Liver (tissue), 3 donors: ENCODE results near the gene HTATSF1.

Source experiments
- GABPA ChIP-seq, 2 donors: IDR thresholded peaks in 1 of 2; conservative IDR thresholded peaks in 1 of 2; 2 replicates each; pipeline ENCODE4 v1.6.1; 2016; ENCODE audit warnings: antibody characterized with exemption in 2 of 2, mild to moderate bottlenecking in 1 of 2, moderate library complexity in 1 of 2
- JUND ChIP-seq, 2 donors: IDR thresholded peaks; 2 replicates each; pipeline ENCODE4 v1.6.1; 2016; ENCODE audit warnings: antibody characterized with exemption in 2 of 2
- NR2F2 ChIP-seq: IDR thresholded peaks from 2 replicates; pipeline ENCODE4 v1.6.1; 2016; ENCODE audit warnings: antibody characterized with exemption
- RAD21 ChIP-seq, 2 donors: IDR thresholded peaks; 2 replicates each; pipeline ENCODE4 v1.6.1; 2016; ENCODE audit warnings: antibody characterized with exemption in 2 of 2, mild to moderate bottlenecking in 2 of 2
- REST ChIP-seq: IDR thresholded peaks from 2 replicates; pipeline ENCODE4 v1.6.1; 2016; ENCODE audit warnings: antibody characterized with exemption, mild to moderate bottlenecking
- SP1 ChIP-seq: IDR thresholded peaks from 2 replicates; pipeline ENCODE4 v1.6.1; 2018; ENCODE audit warnings: antibody characterized with exemption, mild to moderate bottlenecking
- TAF1 ChIP-seq: conservative IDR thresholded peaks from 2 replicates; pipeline ENCODE4 v1.6.1; 2016; ENCODE audit warnings: antibody characterized with exemption, mild to moderate bottlenecking
- TF ChIP-seq, protein P1 (sequence below): fragments of 150-350 bp; IDR thresholded peaks from 2 replicates; pipeline ENCODE4 v1.5.1; 2017; ENCODE audit warnings: improper control_type of control experiment, low read depth, low read length; ENCODE audit not compliant: missing input control
- TF ChIP-seq, protein P2 (sequence below): IDR thresholded peaks from 2 replicates; pipeline ENCODE4 v1.6.1; 2016; ENCODE audit warnings: antibody characterized with exemption
- TF ChIP-seq, protein P3 (sequence below): IDR thresholded peaks from 2 replicates; pipeline ENCODE4 v1.6.1; 2016; ENCODE audit warnings: antibody characterized with exemption
- donor health status: healthy.
- donor health status: healthy.

GRCh38 chrX:136531951-136532350, 34.6 kb downstream of the HTATSF1 start, which contains the start of gene VGLL1:
- no peak for TF ChIP-seq GABPA (IDR thresholded peaks at IDR 0.05 in 1 of 2, conservative IDR thresholded peaks at IDR 0.05 in 1 of 2)
- TF ChIP-seq, protein P1, sequence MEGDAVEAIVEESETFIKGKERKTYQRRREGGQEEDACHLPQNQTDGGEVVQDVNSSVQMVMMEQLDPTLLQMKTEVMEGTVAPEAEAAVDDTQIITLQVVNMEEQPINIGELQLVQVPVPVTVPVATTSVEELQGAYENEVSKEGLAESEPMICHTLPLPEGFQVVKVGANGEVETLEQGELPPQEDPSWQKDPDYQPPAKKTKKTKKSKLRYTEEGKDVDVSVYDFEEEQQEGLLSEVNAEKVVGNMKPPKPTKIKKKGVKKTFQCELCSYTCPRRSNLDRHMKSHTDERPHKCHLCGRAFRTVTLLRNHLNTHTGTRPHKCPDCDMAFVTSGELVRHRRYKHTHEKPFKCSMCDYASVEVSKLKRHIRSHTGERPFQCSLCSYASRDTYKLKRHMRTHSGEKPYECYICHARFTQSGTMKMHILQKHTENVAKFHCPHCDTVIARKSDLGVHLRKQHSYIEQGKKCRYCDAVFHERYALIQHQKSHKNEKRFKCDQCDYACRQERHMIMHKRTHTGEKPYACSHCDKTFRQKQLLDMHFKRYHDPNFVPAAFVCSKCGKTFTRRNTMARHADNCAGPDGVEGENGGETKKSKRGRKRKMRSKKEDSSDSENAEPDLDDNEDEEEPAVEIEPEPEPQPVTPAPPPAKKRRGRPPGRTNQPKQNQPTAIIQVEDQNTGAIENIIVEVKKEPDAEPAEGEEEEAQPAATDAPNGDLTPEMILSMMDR, result no peak
- TF ChIP-seq TAF1, result no peak
- TF ChIP-seq RAD21 (IDR thresholded peaks at IDR 0.05), result no peak
- TF ChIP-seq, protein P2, sequence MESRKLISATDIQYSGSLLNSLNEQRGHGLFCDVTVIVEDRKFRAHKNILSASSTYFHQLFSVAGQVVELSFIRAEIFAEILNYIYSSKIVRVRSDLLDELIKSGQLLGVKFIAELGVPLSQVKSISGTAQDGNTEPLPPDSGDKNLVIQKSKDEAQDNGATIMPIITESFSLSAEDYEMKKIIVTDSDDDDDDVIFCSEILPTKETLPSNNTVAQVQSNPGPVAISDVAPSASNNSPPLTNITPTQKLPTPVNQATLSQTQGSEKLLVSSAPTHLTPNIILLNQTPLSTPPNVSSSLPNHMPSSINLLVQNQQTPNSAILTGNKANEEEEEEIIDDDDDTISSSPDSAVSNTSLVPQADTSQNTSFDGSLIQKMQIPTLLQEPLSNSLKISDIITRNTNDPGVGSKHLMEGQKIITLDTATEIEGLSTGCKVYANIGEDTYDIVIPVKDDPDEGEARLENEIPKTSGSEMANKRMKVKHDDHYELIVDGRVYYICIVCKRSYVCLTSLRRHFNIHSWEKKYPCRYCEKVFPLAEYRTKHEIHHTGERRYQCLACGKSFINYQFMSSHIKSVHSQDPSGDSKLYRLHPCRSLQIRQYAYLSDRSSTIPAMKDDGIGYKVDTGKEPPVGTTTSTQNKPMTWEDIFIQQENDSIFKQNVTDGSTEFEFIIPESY, result no peak
- no peak for TF ChIP-seq JUND (IDR thresholded peaks at IDR 0.05)
- no peak for TF ChIP-seq NR2F2
- no peak for TF ChIP-seq REST
- no peak for TF ChIP-seq SP1
- TF ChIP-seq, protein P3, sequence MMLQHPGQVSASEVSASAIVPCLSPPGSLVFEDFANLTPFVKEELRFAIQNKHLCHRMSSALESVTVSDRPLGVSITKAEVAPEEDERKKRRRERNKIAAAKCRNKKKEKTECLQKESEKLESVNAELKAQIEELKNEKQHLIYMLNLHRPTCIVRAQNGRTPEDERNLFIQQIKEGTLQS, result no peak
